Neuron (in vitro differentiated cells): Measurements from ENCODE around the gene STK11.

Source experiments
- H2AFZ ChIP-seq: one replicate; pipeline ENCODE4 v1.6.1; 2013; ENCODE audit warnings: low read depth, mild to moderate bottlenecking, inconsistent platforms, low read length, moderate library complexity
- H3K27me3 ChIP-seq: one replicate; pipeline ENCODE4 v1.6.1; 2013; ENCODE audit warnings: low read length; ENCODE audit not compliant: insufficient read depth
- H3K36me3 ChIP-seq: one replicate; pipeline ENCODE4 v1.6.1; 2013; ENCODE audit warnings: low read length; ENCODE audit not compliant: insufficient read depth
- H3K4me1 ChIP-seq: one replicate; pipeline ENCODE4 v1.6.1; 2013; ENCODE audit warnings: low read length; ENCODE audit not compliant: insufficient read depth
- H3K4me3 ChIP-seq: 2 replicates; pipeline ENCODE4 v1.5.1; 2013; ENCODE audit warnings: mild to moderate bottlenecking, low read length, moderate library complexity
- H3K9me3 ChIP-seq: one replicate; pipeline ENCODE4 v1.6.1; 2013; ENCODE audit warnings: low read length

The STK11 gene

DNA sequence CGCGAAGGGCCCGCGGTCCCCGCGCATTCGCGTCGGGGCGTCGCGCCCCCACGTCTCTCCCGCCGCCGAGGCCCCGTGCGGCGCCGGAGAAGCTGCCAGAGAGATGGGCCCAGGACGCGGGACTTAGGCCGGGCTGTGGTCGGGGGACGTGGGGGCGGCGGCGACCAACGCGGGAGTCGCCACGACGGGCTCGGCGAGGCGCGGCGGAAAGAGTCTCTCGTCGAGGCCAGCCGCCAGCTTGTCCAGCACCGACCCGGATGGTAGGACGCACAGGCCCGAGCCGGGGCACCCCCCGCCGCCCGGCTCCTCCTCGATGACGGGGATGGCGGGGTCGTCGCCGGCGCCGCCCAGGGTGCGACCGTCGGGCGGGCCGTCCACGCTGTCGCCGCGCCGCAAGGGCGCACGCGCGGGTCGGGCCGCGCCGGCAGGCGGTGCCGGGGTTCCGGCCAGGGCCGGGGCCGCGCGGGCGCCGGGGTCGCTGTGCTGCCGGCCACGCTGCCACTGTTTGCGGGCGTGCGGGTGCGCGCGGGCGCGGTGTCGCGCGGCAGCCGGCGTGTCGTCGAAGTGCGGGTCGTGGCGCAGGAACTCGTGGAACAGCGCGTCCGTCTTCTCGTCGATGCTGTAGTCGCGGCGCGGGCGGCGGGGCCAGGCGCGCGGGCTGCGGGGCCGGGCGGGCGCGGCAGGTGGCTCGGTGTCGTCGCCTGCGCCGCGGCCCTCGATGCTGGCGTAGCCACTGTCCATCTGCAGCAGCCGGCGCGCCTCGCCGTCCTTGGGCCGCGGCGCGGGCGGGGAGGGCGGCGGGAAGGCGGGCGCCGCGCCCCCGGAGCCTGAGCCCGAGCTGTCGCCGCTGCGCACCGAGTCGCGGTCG, 23.7 kb downstream of the STK11 start:
- peaks cover 52% of the 10 kb centered on the region for H3K36me3 ChIP-seq
- H3K27me3 ChIP-seq, result no peaks in the 10 kb centered on the region
- no peaks in the 10 kb centered on the region for H3K9me3 ChIP-seq
- no peak overlapping the region for H2AFZ ChIP-seq
- no peaks in the 10 kb centered on the region for H3K4me1 ChIP-seq
- H3K4me3 ChIP-seq, result no peak overlapping the region

GRCh38 chr19:1229924-1230782, 24.6 kb downstream of the STK11 start:
- Histone ChIP-seq H3K4me1 (no peaks in the 10 kb centered on the region), H3K36me3 (peaks cover 52% of the 10 kb centered on the region), H3K9me3 (no peaks in the 10 kb centered on the region), H2AFZ (no peak overlapping the region), H3K27me3 (no peaks in the 10 kb centered on the region), H3K4me3 (no peak overlapping the region)

GRCh38 chr19:1230783-1231489, 25.4 kb downstream of the STK11 start:
- no peak overlapping the region for H2AFZ ChIP-seq
- H3K27me3 ChIP-seq, result no peaks in the 10 kb centered on the region
- peaks cover 6% of the 10 kb centered on the region for H3K4me1 ChIP-seq
- peaks cover 55% of the 10 kb centered on the region for H3K36me3 ChIP-seq
- no peaks in the 10 kb centered on the region for H3K9me3 ChIP-seq
- no peak overlapping the region for H3K4me3 ChIP-seq

- Histone ChIP-seq H2AFZ (no peak overlapping the region), H3K4me1 (peaks cover 11% of the 10 kb centered on the region), H3K4me3 (no peak overlapping the region), H3K36me3 (peaks cover 53% of the 10 kb centered on the region), H3K9me3 (no peaks in the 10 kb centered on the region), H3K27me3 (no peaks in the 10 kb centered on the region)
Measured at GRCh38 chr19:1231729-1232637, 26.4 kb downstream of the STK11 start.

GRCh38 chr19:1232652-1233072, 27.1 kb downstream of the STK11 start:
- Histone ChIP-seq H3K4me1 (peaks cover 11% of the 10 kb centered on the region), H2AFZ (no peak overlapping the region), H3K9me3 (no peaks in the 10 kb centered on the region), H3K36me3 (peaks cover 53% of the 10 kb centered on the region), H3K4me3 (no peak overlapping the region), H3K27me3 (no peaks in the 10 kb centered on the region)

GRCh38 chr19:1233115-1233667, 27.6 kb downstream of the STK11 start:
- Histone ChIP-seq H3K4me1 (peaks cover 13% of the 10 kb centered on the region), H3K9me3 (no peaks in the 10 kb centered on the region), H3K36me3 (peaks cover 50% of the 10 kb centered on the region), H3K27me3 (no peaks in the 10 kb centered on the region), H3K4me3 (no peak overlapping the region), H2AFZ (no peak overlapping the region)

DNA sequence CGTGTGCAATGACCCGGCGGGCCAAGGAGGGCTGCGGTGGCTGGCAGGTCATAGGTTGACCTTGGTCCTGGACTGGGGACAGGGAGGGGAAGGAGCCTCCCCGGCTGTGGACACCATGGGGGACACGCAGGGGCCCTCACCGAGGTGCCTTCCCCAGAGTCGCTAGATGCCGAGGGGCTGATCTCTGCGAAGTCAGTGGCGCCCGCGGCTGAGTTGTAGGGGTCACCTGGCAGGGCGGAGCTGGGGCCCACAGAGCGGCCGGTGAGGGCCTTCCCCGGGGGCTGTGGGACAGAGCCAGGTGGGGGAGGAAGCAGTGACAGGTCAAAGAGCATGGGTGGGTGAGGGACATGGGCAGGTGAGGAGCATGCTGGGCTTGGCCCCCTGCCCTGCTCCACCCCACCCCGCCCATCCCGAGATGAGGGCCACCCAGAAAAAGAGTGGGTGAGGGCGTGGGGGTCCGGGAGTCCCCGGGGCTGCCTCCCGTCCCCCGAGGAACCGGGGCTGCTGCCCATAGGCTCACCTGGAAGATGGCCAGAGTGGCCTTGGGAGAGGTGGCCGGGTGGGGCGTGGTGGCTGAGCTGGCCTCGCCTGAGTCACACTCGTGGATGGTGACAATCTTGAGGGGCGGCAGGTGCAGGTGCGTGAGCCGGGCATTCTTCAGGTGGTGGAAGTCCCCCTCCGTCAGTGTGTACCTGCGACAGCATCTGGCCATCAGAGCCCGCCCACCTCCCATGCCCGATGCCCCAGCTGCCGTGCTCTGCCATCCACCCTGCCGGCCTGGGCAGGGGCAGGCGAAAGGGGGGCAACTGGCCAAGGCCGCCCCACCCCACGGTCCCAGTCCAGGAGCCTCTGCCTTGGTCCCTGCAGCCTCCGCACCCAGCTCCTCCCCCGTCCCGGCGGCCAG, 28.7 kb downstream of the STK11 start:
- no peaks in the 10 kb centered on the region for H3K9me3 ChIP-seq
- H3K4me1 ChIP-seq, result peaks cover 21% of the 10 kb centered on the region
- no peaks in the 10 kb centered on the region for H3K27me3 ChIP-seq
- no peak overlapping the region for H3K4me3 ChIP-seq
- peaks cover 48% of the 10 kb centered on the region for H3K36me3 ChIP-seq
- H2AFZ ChIP-seq, result no peak overlapping the region

GRCh38 chr19:1234955-1235380, 29.4 kb downstream of the STK11 start:
- Histone ChIP-seq H2AFZ (no peak overlapping the region), H3K27me3 (no peaks in the 10 kb centered on the region), H3K4me3 (no peak overlapping the region), H3K36me3 (peaks cover 48% of the 10 kb centered on the region), H3K9me3 (no peaks in the 10 kb centered on the region), H3K4me1 (peaks cover 25% of the 10 kb centered on the region)

- Histone ChIP-seq H2AFZ (no peak overlapping the region), H3K9me3 (no peaks in the 10 kb centered on the region), H3K36me3 (peaks cover 39% of the 10 kb centered on the region), H3K4me3 (peak overlapping the region; percentile 72), H3K4me1 (peaks cover 28% of the 10 kb centered on the region), H3K27me3 (no peaks in the 10 kb centered on the region)
Measured at GRCh38 chr19:1235625-1236538, 30.3 kb downstream of the STK11 start.

DNA sequence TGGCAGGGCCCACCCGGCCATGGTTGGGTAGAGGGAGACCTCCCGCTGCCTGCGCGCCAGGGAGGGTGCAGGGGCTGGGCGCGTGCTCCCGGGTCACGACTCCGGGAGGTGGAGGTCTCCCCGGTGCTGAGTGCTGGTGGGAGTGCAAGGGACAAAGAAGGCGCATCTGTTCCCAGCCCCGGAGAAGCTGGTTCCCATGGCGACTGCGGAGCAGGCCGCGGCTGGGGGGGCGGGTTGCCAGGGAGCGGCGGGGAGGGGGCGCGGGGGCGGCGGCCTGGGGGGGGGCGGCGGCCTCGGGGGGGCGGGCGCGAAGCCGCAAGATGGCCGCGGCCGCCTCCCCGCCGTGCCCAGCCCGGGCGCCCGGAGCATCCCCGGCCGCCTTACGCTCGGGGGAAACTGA, 31.0 kb downstream of the STK11 start:
- H3K4me1 ChIP-seq, result peaks cover 33% of the 10 kb centered on the region
- H3K9me3 ChIP-seq, result no peaks in the 10 kb centered on the region
- H2AFZ ChIP-seq, result no peak overlapping the region
- no peaks in the 10 kb centered on the region for H3K27me3 ChIP-seq
- peak overlapping the region; percentile 72 for H3K4me3 ChIP-seq
- H3K36me3 ChIP-seq, result peaks cover 36% of the 10 kb centered on the region
